Natural killer cell (primary cell): ENCODE data around the gene GSTP1. TPM values are rescaled to one million over a fixed set of nuclear protein-coding genes. Genes with fewer than 3 reads are reported as not detected.

Source experiments
- ATAC-seq, 3 donors: fragments of 150-1000 bp in 2 of 3; fragments of 200-7000 bp in 1 of 3; cut with Tn5 transposase; 1 replicate in 1 of 3; 2 replicates in 2 of 3; pipeline ENCODE4 v1.10.0; 2021; ENCODE audit warnings: mild to moderate bottlenecking in 2 of 3, moderate library complexity in 2 of 3
- DNase-seq, 2 donors: peaks; one replicate each; pipeline versions ENCODE4 v3.0.0 to v3.0.0-alpha.2; 2013 to 2021; ENCODE audit warnings: mixed read lengths in 1 of 2
- H3K27ac ChIP-seq: one replicate; pipeline ENCODE4 v1.5.1; 2013; ENCODE audit warnings: mild to moderate bottlenecking, low read length
- H3K27me3 ChIP-seq: one replicate; pipeline ENCODE4 v1.6.1; 2013; ENCODE audit warnings: low read length; ENCODE audit not compliant: control insufficient read depth, insufficient read depth
- H3K36me3 ChIP-seq: one replicate; pipeline ENCODE4 v1.6.1; 2013; ENCODE audit warnings: low read length; ENCODE audit not compliant: control insufficient read depth, insufficient read depth
- H3K4me1 ChIP-seq: one replicate; pipeline ENCODE4 v1.6.1; 2013; ENCODE audit warnings: low read length; ENCODE audit not compliant: control insufficient read depth, insufficient read depth
- H3K4me3 ChIP-seq: one replicate; pipeline ENCODE4 v1.5.1; 2013; ENCODE audit warnings: low read length
- H3K9me3 ChIP-seq: one replicate; pipeline ENCODE4 v1.6.1; 2013; ENCODE audit warnings: low read length; ENCODE audit not compliant: control insufficient read depth, insufficient read depth
- H3K27ac Mint-ChIP-seq, 2 donors: one replicate each; pipeline ENCODE4 v1.8.0; 2022; ENCODE audit warnings: mild to moderate bottlenecking in 2 of 2, mixed read lengths in 2 of 2, moderate library complexity in 1 of 2
- H3K27me3 Mint-ChIP-seq, 2 donors: one replicate each; pipeline ENCODE4 v1.8.0; 2022; ENCODE audit warnings: low read depth in 2 of 2, mixed read lengths in 2 of 2
- H3K36me3 Mint-ChIP-seq: one replicate; pipeline ENCODE4 v1.8.0; 2022; ENCODE audit warnings: mixed read lengths
- H3K4me1 Mint-ChIP-seq, 2 donors: one replicate each; pipeline ENCODE4 v1.8.0; 2022; ENCODE audit warnings: mixed read lengths in 2 of 2
- H3K4me3 Mint-ChIP-seq: one replicate; pipeline ENCODE4 v1.8.0; 2022; ENCODE audit warnings: mild to moderate bottlenecking, moderate library complexity, mixed read lengths
- H3K9me3 Mint-ChIP-seq, 2 donors: one replicate each; pipeline ENCODE4 v1.8.0; 2022; ENCODE audit warnings: mixed read lengths in 2 of 2
- WGBS: methylation state at CpG from one replicate; pipeline ENCODE4 v1.1.7; 2013; ENCODE audit warnings: missing lambda C conversion rate; ENCODE audit not compliant: insufficient coverage; 5-methylcytosine and 5-hydroxymethylcytosine counted together
- intact Hi-C: fragments of 100-400 bp; cut with micrococcal nuclease; formaldehyde crosslinking; loops from one replicate; pipeline ENCODE4 v1.14.2; 2022
- total RNA-seq, 4 donors: library from RNA; stranded (reverse); fragments of 120-200 nt in 1 of 4; gene quantifications; one replicate each; pipeline versions ENCODE4 v1.2.3 to v1.2.4, GENCODE V29; 2013 to 2022
- TF ChIP-seq, protein P1 (sequence below): fragments of 200-600 bp; IDR thresholded peaks from one replicate; pipeline ENCODE4 v1.8.0; 2022; ENCODE audit warnings: antibody characterized with exemption

GSTP1 gene
- total RNA-seq, 3 donors from 2014 or later (not counting 1 experiment from before 2014, with no cell fraction given): 172 to 218 (median 212) TPM

DNA sequence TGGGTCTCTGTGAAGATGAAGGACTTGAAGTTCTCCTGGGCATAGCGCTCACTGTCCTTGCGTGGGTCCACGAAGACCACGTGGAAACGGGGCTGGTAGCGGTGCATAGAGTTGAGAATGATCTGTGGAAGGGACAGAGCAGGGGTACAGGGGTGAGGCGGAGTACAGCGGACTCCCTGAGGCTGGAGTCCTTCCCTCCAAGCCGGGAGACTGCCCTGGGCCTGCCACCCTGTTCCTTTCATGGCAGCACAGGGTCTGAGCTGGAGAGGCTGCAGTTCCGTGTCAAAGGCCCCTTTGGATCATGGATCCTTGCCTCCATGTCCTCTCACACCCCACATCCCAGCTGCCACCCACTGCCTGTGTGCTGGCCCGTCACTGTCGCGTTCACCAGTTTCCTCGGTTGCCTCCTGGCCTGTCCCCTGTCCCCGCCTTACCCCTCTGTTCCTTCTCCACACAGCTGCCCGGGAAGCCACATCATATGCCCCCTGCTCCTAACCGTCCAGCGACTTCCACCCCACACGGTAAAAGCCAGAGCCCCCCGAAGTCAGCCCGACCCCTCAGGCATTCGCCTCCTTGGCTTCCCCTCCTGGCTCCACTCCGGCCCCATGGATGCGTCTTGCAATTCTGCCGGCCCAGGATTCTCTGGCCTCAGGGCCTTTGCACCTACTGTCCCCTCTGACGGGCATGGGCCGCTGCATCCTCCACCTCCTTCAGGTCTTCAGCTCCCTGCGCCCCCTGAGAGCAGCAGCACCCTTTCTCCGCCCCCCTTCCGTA is 49.6 kb downstream of the GSTP1 start:
- Mint-ChIP-seq H3K36me3 (no peaks in the 10 kb centered on the region), H3K4me1 (peaks cover 5 to 13% of the 10 kb centered on the region in 2 donors), H3K27ac (peak overlapping the region in 1 of 2 donors; percentile 38), H3K9me3 (no peaks in the 10 kb centered on the region), H3K27me3 (no peaks in the 10 kb centered on the region), H3K4me3 (peak overlapping the region; percentile 13)
- no peak overlapping the region for H3K4me3 ChIP-seq
- WGBS: 94% methylated on average over 30 of the region's 30 CpGs
- DNase-seq: no peak
- no peaks in the 10 kb centered on the region for H3K36me3 ChIP-seq
- H3K9me3 ChIP-seq: no peaks in the 10 kb centered on the region
- intact Hi-C loops: loop anchor here (10.0 kb wide), 1 partner anchor 82 kb away; no protein-coding TSS in a partner anchor
- TF ChIP-seq, protein P1, sequence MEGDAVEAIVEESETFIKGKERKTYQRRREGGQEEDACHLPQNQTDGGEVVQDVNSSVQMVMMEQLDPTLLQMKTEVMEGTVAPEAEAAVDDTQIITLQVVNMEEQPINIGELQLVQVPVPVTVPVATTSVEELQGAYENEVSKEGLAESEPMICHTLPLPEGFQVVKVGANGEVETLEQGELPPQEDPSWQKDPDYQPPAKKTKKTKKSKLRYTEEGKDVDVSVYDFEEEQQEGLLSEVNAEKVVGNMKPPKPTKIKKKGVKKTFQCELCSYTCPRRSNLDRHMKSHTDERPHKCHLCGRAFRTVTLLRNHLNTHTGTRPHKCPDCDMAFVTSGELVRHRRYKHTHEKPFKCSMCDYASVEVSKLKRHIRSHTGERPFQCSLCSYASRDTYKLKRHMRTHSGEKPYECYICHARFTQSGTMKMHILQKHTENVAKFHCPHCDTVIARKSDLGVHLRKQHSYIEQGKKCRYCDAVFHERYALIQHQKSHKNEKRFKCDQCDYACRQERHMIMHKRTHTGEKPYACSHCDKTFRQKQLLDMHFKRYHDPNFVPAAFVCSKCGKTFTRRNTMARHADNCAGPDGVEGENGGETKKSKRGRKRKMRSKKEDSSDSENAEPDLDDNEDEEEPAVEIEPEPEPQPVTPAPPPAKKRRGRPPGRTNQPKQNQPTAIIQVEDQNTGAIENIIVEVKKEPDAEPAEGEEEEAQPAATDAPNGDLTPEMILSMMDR: no peak
- no peak overlapping the region for H3K27ac ChIP-seq
- peaks cover 23% of the 10 kb centered on the region for H3K4me1 ChIP-seq
- ATAC-seq: no peak
- no peaks in the 10 kb centered on the region for H3K27me3 ChIP-seq

DNA sequence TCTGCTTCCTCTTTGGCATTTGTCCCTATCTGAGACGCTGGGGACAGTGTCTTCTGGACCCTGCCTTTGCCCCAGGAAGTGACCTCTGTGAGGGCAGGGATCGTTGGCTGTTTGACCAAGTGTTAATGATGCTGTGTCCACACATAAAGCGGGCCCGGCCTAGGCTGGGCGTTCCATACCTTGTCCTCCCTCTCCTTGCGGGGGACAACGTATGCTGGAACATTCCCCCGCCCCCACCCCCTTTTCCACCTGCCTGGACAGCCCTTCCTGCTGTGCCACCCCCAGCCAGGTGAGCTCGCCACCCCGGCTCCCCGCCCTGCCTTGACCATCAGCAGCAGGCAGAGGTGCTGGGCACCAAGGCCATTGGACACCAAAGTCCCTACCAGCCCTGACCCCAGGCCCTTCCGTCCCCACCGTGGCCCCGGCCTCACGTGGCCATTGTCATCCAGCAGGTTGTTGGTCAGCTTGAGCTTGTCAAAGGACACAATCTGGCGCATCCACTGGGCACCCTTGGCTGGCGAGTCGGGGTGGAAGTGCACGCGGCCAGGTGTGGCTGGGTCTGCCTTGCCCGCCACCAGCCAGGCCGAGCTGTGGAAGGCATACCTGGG is 50.2 kb downstream of the GSTP1 start:
- Mint-ChIP-seq H3K9me3 (no peaks in the 10 kb centered on the region), H3K4me1 (peaks cover 5 to 12% of the 10 kb centered on the region in 2 donors), H3K27me3 (no peaks in the 10 kb centered on the region), H3K36me3 (no peaks in the 10 kb centered on the region), H3K4me3 (peak overlapping the region; percentile 13), H3K27ac (peak overlapping the region in 1 of 2 donors; percentile 38)
- no peak overlapping the region for H3K4me3 ChIP-seq
- H3K36me3 ChIP-seq: no peaks in the 10 kb centered on the region
- DNase-seq: peak in 1 of 2 donors; percentile 6
- no peaks in the 10 kb centered on the region for H3K9me3 ChIP-seq
- no peak overlapping the region for H3K27ac ChIP-seq
- H3K4me1 ChIP-seq: peaks cover 18% of the 10 kb centered on the region
- 88% methylated on average over 22 of the region's 22 CpGs for WGBS
- intact Hi-C loops: loop anchor here (10.0 kb wide), 1 partner anchor 81 kb away; no protein-coding TSS in a partner anchor
- TF ChIP-seq, protein P1: no peak
- ATAC-seq: no peak
- no peaks in the 10 kb centered on the region for H3K27me3 ChIP-seq

DNA sequence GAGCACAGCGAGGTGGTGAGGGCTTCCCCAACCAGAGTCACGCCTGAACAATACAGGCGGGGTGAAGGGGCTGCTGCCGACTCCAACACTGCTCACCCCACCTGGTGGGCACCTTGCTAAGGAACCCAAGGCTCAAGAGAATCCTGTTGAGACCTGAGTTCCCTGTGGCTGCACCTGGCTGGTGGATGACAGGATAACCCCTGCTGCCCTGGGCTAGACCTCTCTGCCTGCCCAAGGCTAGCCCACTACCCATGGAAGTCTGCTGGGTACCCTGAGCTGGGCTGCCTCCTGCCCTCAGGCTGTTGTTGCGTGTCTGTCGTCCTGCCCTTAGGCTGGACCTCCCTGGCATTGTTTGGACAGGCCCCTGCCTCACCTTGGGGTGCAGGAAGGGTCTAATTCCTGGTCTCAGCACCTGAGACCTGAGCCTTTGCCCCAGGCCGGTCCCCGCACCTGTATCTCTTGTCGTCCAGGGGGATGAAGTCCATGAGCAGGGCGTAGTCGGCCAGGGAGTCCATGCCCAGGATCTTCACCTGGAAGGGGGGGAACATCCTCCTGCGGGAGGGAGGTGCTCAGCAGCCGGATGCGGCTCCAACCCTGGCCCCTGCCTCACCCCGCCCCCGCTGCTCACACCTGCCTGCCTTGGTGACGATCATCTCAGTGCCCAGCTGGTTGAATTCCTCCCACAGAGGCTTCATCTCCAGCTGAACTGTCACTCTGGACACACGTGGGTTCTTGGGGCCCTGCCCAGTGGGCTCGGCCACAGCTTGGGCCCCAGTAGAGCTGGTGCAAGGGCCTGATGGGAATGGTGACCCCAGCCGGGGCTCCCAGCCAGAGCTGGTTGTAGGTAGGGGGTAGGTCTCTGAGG is 51.0 kb downstream of the GSTP1 start:
- no peak overlapping the region for H3K4me3 Mint-ChIP-seq
- ATAC-seq: no peak
- intact Hi-C loops: loop anchor here (10.0 kb wide), 1 partner anchor 80 kb away; no protein-coding TSS in a partner anchor

More for the DNA sequence above, 51.0 kb downstream of the GSTP1 start:
- peaks cover 5 to 7% of the 10 kb centered on the region in 2 donors for H3K4me1 Mint-ChIP-seq
- Histone ChIP-seq H3K27ac (no peak overlapping the region), H3K27me3 (no peaks in the 10 kb centered on the region), H3K36me3 (no peaks in the 10 kb centered on the region), H3K4me1 (peaks cover 10% of the 10 kb centered on the region), H3K9me3 (no peaks in the 10 kb centered on the region), H3K4me3 (no peak overlapping the region)
- H3K27me3 Mint-ChIP-seq: no peaks in the 10 kb centered on the region
- no peaks in the 10 kb centered on the region for H3K36me3 Mint-ChIP-seq
- peak in 1 of 2 donors; percentile 2 for DNase-seq
- WGBS: 87% methylated on average over 20 of the region's 20 CpGs
- no peaks in the 10 kb centered on the region for H3K9me3 Mint-ChIP-seq
- TF ChIP-seq, protein P1: no peak
- no peak overlapping the region for H3K27ac Mint-ChIP-seq
